GM12892 (cell line): Measurements from ENCODE around the gene ANKMY1.

Source experiments
- DNase-seq: peaks from one replicate; pipeline ENCODE4 v3.0.0; 2011; ENCODE audit not compliant: insufficient read length
- FAIRE-seq: peaks from 2 replicates; lab custom pipeline; 2011; peaks lifted over from hg19 to GRCh38; lab: Jason Lieb, UNC
- POLR2A ChIP-seq: IDR thresholded peaks from 2 replicates; pipeline ENCODE4 v1.6.1; 2011; ENCODE audit warnings: low read depth, low read length, control low read depth
- POLR2AphosphoS5 ChIP-seq: IDR thresholded peaks from 2 replicates; pipeline ENCODE4 v1.6.1; 2011; ENCODE audit warnings: low read depth, low read length, control low read depth
- TAF1 ChIP-seq: IDR thresholded peaks from 2 replicates; pipeline ENCODE4 v1.6.1; 2011; ENCODE audit warnings: low read depth, mild to moderate bottlenecking, control low read depth, low read length, borderline replicate concordance

ANKMY1 gene

DNA sequence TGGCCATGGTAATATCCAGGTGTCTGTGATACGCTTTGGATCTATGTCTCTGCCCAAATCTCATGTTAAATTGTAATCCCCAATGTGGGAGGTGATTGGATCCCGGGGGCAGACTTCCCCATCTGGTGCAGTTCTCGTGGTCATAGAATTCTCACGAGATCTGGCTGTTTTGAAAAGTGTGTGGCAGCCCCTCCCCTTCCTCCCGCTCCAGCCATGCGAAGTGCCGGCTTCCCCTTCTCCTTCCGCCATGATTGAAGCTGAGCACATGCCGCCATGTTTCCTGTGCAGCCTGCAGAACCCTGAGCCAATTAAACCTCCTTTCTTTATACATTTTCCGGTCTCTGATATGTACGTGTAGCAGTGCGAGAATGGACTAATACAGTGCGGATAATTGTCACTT is 79.9 kb downstream of the ANKMY1 start:
- DNase-seq = no peak
- no peak for FAIRE-seq
- TF ChIP-seq POLR2A (no peak), TAF1 (no peak), POLR2AphosphoS5 (no peak)

DNA sequence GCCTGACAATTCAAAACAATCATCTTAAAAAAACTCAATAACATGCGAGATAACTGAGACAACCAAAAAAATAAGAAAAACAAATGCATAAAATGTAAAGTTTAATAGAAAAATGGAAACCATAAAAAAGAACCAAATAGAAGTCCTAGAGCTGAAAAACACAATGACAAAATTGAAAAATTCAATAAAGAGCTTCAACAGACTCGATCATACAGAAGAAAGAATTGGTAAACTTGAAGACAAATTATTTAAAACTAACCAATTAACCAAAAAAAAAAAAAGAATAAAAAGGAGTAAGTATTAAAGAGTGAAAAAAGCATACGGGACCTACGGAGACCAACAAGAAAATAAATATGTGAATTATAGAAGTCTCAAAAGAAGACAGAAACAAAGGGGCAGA is 84.6 kb downstream of the ANKMY1 start:
- FAIRE-seq (no peak), DNase-seq (no peak)

DNA sequence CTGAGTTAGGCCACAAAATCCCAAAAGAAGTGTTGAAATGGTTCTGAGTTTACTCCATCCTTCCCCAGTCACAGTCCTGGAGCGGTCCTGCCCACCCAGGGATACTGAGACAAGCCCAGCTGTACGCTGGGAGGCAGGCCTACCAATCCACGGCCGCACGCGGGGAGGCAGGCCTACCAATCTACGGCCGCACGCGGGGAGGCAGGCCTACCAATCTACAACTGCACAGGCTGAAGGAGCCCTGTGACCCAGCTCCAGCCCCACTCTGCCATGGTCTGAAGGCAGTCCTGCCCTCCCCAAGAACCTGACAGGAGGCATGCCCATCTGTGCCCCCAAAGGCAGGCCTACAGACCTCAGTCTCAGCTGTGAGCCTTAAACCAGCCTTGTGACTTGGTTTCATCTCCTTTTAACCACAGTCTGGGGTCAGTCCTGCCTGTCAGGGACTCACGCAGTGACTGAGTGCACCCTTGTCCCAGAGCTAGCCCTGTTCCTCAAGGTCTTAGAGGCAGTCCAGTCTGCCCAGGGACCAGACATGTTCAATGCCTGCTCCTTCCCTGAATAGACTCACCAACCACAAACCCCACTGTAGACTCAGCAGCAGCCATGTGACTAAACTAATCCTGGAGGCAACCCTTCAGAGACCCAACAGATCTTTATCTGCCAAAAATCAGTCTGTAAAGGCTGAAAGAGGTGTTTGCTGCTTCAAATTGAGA is 85.6 kb downstream of the ANKMY1 start:
- DNase-seq = no peak
- TF ChIP-seq POLR2AphosphoS5 (no peak), POLR2A (no peak), TAF1 (no peak)
- no peak for FAIRE-seq

More for the DNA sequence above, 84.6 kb downstream of the ANKMY1 start:
- no peak for TF ChIP-seq TAF1
- no peak for TF ChIP-seq POLR2A
- no peak for TF ChIP-seq POLR2AphosphoS5

DNA sequence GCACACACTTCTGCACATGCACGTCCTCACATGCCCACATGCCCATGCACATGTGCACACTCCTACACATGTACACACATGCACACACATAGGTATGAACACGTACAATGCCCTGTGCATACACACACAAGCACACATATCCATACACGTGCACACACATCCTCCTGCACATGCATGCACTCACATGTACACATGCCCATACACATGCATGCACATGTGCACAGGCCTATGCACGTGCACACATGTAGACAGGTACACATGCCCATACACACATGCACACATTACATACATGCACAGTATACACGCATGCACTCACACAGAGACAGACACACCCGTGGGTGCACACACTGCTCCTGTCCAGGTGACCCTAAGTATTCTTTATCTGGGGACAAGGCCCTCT is 88.0 kb downstream of the ANKMY1 start:
- no peak for DNase-seq
- no peak for FAIRE-seq
- no peak for TF ChIP-seq TAF1
- TF ChIP-seq POLR2AphosphoS5 = no peak
- TF ChIP-seq POLR2A = no peak

DNA sequence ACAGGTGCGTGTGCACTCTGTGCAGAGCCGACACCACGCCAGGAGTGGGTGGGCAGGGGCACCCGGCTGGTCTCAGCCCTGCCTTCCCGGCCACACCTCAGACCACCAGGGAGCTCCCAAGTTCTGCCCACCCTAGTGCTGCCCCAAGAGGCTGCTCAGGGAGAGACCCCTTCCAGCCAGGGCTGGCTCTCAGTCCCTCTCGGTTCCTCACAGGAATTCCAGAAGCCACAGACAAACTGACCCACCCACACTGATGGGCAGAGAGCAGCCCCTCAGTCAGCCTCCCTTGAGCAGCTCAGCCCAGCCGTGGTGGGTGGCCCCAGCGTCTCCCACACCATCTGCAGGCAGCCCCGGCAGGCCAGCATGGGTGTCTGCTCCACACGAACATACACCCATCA is 88.5 kb downstream of the ANKMY1 start:
- TF ChIP-seq TAF1 = no peak
- TF ChIP-seq POLR2AphosphoS5 = no peak
- no peak for TF ChIP-seq POLR2A
- DNase-seq (no peak), FAIRE-seq (no peak)

DNA sequence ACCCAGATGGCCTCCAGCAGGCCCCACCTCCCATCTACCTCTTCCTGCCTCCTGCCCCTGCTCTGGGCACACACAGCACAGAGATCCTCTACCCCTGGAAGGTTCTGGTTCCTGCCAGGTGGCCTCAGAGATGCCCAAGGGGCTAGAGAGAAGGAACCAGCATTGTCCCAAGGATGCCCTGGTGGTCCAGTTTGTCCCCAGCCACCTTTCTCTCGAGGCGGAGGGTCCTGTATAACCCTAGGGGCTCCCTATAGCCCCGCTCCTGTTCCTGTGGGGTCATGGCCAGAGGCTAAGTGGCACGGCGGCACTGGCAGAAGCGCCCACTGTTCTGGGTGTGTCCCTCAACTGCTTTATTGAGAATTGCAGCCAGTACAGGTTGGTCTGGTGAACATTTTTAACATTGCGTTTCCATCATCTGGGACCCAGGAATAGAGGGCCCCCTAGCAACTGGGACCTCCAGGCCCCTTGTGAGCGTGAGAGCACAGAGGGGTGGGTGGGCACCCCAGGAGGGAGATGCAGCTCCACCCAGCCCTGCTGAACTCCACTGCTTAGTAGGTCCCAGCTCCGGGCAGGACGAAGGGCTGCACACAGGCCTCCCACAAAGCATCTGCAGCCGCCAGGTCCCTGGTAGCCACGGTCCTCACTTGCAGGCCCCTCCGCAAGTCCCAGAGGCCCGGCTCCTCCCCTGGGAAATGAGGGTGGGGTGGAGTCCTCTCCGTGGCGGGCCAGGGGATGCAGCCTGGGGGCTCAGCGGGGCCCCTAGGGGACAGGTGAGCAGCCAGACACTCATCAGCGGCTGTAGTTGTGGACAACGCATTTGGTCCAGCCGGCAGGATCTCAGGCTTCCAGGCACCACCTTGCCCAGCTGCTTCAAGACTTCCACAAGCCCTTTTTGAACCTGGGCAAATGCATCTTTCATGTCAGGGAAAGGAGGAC is 89.2 kb downstream of the ANKMY1 start:
- DNase-seq = peak; percentile 11
- no peak for FAIRE-seq
- TF ChIP-seq POLR2A = no peak
- TF ChIP-seq TAF1 = no peak
- TF ChIP-seq POLR2AphosphoS5 = no peak

DNA sequence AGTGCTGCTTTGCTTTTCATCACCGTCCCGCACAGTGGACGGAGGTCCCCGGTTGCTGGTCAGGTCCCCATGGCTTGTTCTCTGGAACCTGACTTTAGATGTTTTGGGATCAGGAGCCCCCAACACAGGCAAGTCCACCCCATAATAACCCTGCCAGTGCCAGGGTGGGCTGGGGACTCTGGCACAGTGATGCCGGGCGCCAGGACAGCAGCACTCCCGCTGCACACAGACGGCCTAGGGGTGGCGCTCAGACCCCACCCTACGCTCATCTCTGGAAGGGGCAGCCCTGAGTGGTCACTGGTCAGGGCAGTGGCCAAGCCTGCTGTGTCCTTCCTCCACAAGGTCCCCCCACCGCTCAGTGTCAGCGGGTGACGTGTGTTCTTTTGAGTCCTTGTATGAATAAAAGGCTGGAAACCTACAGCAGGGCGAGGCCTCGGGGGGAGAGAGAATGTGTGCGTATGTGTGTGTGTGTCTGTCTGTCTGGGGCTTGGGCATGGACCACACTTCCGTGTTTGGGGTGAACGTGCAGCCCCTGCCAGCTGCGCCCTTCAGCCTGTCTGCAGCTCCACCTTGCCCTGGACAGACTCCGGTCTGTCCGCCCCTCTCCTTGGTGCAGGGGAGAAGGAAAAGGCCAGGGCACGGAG is 90.0 kb downstream of the ANKMY1 start:
- TF ChIP-seq POLR2AphosphoS5 (no peak), TAF1 (no peak), POLR2A (no peak)
- peak; percentile 23 for DNase-seq
- no peak for FAIRE-seq

DNA sequence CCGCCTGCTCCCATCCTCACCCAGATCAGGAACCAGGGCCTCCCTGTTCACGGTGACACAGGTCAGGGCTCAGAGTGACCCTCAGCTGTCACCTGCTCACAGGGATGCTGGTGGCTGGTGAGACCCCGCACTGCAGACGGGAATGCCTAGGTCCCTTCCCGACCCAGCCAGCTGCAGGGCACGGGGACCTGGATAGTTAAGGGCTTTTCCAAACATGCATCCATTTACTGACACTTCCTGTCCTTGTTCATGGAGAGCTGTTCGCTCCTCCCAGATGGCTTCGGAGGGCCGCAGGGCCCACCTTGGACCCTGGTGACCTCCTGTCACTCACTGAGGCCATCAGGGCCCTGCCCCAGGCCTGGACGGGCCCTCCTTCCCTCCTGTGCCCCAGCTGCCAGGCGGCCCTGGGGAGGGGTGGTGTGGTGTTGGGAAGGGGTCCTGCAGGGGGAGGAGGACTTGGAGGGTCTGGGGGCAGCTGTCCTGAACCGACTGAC is 90.6 kb downstream of the ANKMY1 start:
- peak; percentile 13 for DNase-seq
- no peak for FAIRE-seq
- TF ChIP-seq POLR2AphosphoS5 = no peak
- no peak for TF ChIP-seq TAF1
- TF ChIP-seq POLR2A = no peak

DNA sequence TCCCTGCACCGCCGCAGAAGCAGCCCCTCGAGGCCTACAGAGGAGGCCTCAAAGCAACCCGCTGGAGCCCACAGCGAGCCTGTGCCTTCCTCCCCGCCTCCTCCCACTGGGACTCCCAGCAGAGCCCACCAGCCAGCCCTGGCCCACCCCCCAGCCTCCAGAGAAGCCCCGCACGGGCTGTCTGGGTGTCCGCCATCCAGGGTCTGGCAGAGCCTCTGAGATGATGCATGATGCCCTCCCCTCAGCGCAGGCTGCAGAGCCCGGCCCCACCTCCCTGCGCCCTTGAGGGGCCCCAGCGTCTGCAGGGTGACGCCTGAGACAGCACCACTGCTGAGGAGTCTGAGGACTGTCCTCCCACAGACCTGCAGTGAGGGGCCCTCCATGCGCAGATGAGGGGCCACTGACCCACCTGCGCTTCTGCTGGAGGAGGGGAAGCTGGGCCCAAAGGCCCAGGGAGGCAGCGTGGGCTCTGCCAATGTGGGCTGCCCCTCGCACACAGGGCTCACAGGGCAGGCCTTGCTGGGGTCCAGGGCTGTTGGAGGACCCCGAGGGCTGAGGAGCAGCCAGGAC is 91.1 kb downstream of the ANKMY1 start:
- TF ChIP-seq POLR2A (no peak), POLR2AphosphoS5 (no peak), TAF1 (no peak)
- DNase-seq (peak; percentile 12), FAIRE-seq (no peak)

DNA sequence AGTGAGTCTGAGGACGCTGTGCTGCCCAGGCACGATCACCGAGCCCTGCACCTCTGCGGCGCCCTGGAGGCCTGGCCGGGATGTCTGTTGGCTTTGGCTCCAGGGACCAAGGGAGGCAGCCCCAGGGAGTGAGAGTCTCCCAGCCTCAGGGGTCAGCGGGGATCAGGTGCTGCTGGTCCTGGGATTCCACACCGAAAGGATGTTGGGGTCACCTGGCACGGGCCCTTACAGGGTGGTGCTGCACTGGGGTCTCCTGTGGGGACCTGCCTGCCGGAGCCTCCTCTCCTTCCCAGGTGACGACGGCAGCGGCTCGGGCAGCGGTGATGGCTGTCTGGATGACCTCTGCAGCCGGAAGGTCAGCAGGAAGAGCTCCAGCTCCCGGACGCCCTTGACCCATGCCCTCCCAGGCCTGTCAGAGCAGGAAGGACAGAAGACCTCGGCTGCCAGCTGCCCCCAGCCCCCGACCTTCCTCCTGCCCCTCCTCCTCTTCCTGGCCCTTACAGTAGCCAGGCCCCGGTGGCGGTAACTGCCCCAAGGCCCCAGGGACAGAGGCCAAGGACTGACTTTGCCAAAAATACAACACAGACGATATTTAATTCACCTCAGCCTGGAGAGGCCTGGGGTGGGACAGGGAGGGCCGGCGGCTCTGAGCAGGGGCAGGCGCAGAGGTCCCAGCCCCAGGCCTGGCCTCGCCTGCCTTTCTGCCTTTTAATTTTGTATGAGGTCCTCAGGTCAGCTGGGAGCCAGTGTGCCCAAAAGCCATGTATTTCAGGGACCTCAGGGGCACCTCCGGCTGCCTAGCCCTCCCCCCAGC is 91.8 kb downstream of the ANKMY1 start:
- TF ChIP-seq POLR2AphosphoS5 (no peak), TAF1 (no peak), POLR2A (no peak)
- FAIRE-seq (no peak), DNase-seq (peak; percentile 5)
